Pulmonary artery endothelial cell (primary cell): ENCODE data around the gene PPARG. TPM values are rescaled to one million over a fixed set of nuclear protein-coding genes. Genes with fewer than 3 reads are reported as not detected.

ENCODE experiments used
- DNase-seq: peaks from one replicate; pipeline ENCODE4 v3.0.0-alpha.2; 2011; ENCODE audit warnings: low read depth, low spot score
- total RNA-seq: library from RNA; depleted of rRNA; stranded (reverse); fragments of >200 nt; gene quantifications from 2 replicates; pipeline ENCODE4 v1.2.3, GENCODE V29; 2014

The PPARG gene
- total RNA-seq, 1 donor from 2014 or later = 6.1 TPM

- DNase-seq = no peak
These were observed 121.1 kb downstream of the PPARG start for GRCh38 chr3:12409684-12410596.

GRCh38 chr3:12413721-12414255 is 124.9 kb downstream of the PPARG start:
- DNase-seq = no peak

- no peak for DNase-seq
These were observed 126.3 kb downstream of the PPARG start for GRCh38 chr3:12415014-12415680.

- no peak for DNase-seq
These were observed 127.9 kb downstream of the PPARG start for GRCh38 chr3:12416731-12417130.

GRCh38 chr3:12420393-12420792 is 131.5 kb downstream of the PPARG start:
- no peak for DNase-seq

GRCh38 chr3:12421132-12421531 is 132.3 kb downstream of the PPARG start:
- DNase-seq = no peak

- no peak for DNase-seq
These were observed 134.3 kb downstream of the PPARG start for GRCh38 chr3:12423131-12423530.

- no peak for DNase-seq
These were observed 135.2 kb downstream of the PPARG start for GRCh38 chr3:12423918-12424630.

- DNase-seq = no peak
These were observed 135.9 kb downstream of the PPARG start for GRCh38 chr3:12424635-12425319.

- DNase-seq = no peak
These were observed 137.1 kb downstream of the PPARG start for GRCh38 chr3:12425850-12426579.

GRCh38 chr3:12427551-12427950 is 138.7 kb downstream of the PPARG start:
- DNase-seq = no peak

- DNase-seq = no peak
These were observed 139.3 kb downstream of the PPARG start for GRCh38 chr3:12428126-12428525.

- peak; percentile 7 for DNase-seq
These were observed 141.2 kb downstream of the PPARG start for GRCh38 chr3:12430086-12430485.

- no peak for DNase-seq
These were observed 145.0 kb downstream of the PPARG start for GRCh38 chr3:12433823-12434222.

- no peak for DNase-seq
These were observed 147.8 kb downstream of the PPARG start for GRCh38 chr3:12436514-12437220.

- DNase-seq = no peak
These were observed 148.3 kb downstream of the PPARG start for GRCh38 chr3:12437221-12437605.

- DNase-seq = no peak
These were observed 149.0 kb downstream of the PPARG start for GRCh38 chr3:12437861-12438260.

GRCh38 chr3:12438318-12438717 is 149.4 kb downstream of the PPARG start:
- DNase-seq = no peak

GRCh38 chr3:12439161-12439940 is 150.5 kb downstream of the PPARG start:
- no peak for DNase-seq
